Gastrocnemius medialis (tissue), 4 donors: ENCODE measurements around the gene EIF2S2.

Source experiments
- POLR2A ChIP-seq, 2 donors: fragments of 450-650 bp; IDR thresholded peaks; one replicate each; pipeline ENCODE4 v1.6.1; 2017; ENCODE audit warnings: antibody characterized with exemption in 2 of 2, mild to moderate bottlenecking in 2 of 2, moderate library complexity in 2 of 2
- TF ChIP-seq, protein P1 (sequence below), 5 experiments: fragments of 450-650 bp in 3 of 5; fragments of 200-600 bp in 2 of 5; sonication (generic) in 2 of 5; IDR thresholded peaks in 4 of 5; conservative IDR thresholded peaks in 1 of 5; 1 replicate in 4 of 5; 2 replicates in 1 of 5; pipeline ENCODE4 v1.5.1; 2016 to 2019; ENCODE audit warnings: antibody characterized with exemption in 5 of 5, mild to moderate bottlenecking in 3 of 5, moderate library complexity in 3 of 5

DNA sequence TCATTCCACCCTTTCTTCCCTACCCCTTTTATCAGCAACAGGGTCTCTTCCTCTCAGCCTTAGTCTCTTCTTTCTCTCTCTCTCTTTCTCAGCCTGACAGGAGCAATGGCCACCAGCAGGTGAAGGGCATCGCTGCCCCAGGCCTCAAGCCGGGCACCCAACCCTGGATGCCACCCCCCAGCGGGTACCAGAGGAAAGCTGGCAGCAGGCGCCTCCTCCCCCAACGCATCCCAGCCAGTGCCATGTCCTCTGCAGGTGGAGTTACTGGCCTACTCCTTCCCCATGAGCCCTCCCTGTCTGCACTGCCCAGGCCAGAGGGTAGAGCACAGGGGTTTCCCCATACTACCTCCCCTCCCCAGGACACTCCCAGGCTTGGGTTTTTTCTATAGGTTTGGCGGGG lies 32.2 kb downstream of the EIF2S2 start:
- TF ChIP-seq, protein P1, sequence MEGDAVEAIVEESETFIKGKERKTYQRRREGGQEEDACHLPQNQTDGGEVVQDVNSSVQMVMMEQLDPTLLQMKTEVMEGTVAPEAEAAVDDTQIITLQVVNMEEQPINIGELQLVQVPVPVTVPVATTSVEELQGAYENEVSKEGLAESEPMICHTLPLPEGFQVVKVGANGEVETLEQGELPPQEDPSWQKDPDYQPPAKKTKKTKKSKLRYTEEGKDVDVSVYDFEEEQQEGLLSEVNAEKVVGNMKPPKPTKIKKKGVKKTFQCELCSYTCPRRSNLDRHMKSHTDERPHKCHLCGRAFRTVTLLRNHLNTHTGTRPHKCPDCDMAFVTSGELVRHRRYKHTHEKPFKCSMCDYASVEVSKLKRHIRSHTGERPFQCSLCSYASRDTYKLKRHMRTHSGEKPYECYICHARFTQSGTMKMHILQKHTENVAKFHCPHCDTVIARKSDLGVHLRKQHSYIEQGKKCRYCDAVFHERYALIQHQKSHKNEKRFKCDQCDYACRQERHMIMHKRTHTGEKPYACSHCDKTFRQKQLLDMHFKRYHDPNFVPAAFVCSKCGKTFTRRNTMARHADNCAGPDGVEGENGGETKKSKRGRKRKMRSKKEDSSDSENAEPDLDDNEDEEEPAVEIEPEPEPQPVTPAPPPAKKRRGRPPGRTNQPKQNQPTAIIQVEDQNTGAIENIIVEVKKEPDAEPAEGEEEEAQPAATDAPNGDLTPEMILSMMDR (IDR thresholded peaks at IDR 0.05 in 4 of 5, conservative IDR thresholded peaks at IDR 0.05 in 1 of 5) = no peak
- TF ChIP-seq POLR2A (IDR thresholded peaks at IDR 0.05) = no peak
